NCI-H1092 (cell line): Measurements from ENCODE around the gene CARS1.
"Not testable (repeated sequence)": the region's sequence is repeated elsewhere in the genome, so short reads cannot be mapped to it uniquely, and the experiment has no call there.

Experiments used
- DNase-seq: peaks from one replicate; lab custom pipeline; 2025; lab: John Stamatoyannopoulos, UW

Gene CARS1

DNA sequence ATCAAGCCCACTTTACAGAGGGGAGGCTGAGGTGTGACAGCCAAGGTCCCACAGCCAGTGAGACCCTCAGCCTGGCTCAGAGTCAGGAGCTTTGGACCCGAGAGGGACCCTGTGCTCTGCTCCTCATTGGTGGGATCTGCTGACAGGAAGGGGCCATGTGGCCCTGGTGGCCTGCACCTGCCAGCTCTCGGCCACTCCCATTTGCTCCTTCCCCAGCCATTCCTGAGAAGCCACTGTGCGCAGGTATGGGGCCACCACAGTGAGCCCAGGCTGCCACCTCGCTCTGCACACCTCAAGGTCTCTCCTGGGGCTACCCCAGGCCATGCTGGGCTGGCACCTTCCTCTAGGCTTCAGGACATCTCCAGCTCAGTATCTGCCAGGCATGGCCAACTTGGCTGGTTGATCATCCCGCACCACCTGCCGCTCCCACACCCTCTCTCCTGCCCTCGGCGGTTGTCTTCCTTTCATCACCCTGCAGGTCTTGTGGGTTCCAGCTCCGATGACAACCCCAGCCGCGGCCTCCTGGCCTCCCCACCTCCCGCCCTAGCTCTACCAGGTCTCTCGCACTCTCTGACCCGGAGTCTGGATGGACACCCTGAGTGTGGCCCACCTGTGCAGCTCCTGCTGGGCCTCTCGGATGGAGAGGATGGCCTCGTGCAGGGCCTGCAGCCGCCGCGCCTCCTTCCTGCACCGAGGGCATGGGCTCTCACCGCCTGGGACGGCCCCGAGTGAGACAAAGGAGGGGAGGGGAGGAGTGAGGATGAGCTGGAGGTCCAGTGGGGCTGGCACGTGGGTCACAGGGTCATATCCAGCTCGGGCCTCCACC lies 32.2 kb upstream of the CARS1 start:
- DNase-seq, result no peak

GRCh38 chr11:3088806-3089205 lies 31.6 kb upstream of the CARS1 start:
- no peak for DNase-seq

GRCh38 chr11:3087821-3088800 lies 30.9 kb upstream of the CARS1 start:
- no peak for DNase-seq

- DNase-seq, result no peak
These were observed 30.1 kb upstream of the CARS1 start for GRCh38 chr11:3087373-3087772.

- DNase-seq, result no peak
These were observed 29.5 kb upstream of the CARS1 start for GRCh38 chr11:3086671-3087150.

DNA sequence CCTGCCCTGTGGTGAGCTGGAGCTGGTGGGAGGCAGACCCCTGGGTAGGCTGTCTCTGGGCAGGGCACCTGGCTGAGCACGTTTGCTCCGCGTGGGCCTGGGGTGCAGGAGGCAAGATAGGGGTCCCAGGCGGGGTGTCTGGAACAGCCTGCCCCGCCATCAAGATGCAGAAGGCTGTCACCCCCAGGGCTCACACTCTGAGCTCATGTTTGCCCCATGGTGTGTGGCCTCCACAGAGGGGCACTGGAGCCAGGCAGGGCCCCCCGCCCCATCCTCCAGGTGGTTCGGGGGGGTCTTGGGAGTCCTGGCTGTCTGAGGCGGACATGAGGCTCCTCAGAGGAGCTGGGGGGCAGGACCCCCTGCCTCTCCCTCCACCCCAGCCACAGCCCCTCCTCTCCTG lies 28.9 kb upstream of the CARS1 start:
- DNase-seq, result no peak

- no peak for DNase-seq
These were observed 27.8 kb upstream of the CARS1 start for GRCh38 chr11:3085052-3085451.

DNA sequence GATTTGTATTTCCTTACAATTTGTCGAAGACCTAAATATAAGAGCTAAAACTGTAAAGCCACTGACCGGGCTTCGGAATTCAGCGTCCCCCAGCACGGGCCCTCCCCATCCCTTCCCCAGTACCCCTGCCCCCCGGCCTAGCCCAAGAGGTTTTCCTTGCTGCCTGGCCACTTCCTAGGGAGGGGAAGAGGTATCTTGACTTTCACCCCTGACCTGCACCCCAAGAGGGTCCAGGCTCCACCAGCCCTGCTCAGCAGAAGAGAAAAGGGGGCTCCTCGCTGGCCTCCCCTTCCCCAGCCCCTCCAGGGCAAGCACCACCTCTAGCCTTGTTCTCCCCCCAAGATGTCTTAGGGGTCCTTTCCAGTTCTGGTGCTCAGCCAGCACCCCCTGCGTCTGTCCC lies 26.1 kb upstream of the CARS1 start:
- no peak for DNase-seq

DNA sequence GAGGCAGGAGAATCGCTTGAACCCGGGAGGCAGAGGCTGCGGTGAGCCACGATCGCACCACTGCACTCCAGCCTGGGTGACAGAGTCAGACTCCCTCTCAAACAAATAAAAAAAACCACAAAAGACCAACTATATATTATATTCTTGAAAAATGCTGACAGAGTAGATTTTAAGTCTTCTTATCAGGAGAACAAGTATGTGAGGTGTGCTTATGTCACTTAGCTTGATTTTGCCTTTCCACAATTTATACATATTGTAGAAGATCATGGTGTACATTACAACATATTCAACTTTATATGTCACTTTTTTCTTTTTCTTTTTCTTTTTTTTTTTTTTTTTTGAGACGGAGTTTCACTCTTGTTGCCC lies 24.1 kb upstream of the CARS1 start:
- DNase-seq, result no peak

DNA sequence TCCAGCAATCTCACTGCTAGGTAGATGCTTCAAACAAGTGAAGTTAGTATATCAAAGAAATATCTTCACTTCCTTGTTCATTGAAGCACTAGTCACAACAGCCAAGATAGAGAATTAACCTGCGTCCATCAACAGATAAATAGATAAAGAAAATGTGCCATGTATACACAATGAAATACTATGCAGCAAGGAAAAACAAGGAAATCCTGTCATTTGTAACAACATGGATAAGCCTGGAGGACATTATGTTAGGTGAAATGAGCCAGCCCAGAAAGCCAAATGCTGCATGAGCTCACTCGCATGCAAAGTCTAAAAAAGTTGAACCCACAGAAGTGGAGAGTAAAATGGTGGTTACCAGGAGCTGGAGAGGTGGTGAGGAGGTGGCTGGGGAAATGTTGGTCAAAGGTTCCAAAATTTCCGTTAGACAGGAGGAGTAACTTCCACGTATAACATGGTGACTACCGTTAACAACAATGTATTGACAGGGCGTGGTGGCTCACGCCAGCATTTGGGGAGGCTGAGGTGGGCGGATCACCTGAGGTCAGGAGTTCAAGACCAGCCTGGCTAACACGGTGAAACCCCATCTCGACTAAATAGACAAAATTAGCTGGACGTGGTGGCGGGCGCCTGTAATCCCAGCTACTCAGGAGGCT lies 23.6 kb upstream of the CARS1 start:
- no peak for DNase-seq

DNA sequence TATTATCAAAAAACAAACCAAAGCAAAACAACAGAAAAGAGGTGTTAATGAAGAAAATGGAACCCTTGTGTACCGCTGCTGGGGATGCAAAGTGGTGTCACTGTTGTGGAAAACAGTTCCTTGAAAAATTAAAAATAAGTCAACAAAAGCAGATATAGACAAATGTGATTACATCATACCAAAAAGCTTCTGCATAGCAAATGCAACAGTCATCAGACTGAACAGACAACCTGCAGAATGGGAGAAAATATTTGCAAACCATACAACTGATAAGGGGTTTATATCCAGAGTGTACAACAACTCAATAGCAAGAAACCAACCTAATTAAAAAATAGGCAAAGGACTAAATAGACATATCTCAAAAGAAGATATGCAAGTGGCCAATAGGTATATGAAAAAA lies 22.9 kb upstream of the CARS1 start:
- no peak for DNase-seq

- DNase-seq, result no peak
These were observed 20.7 kb upstream of the CARS1 start for GRCh38 chr11:3077846-3078440.

GRCh38 chr11:3077189-3077836 lies 20.1 kb upstream of the CARS1 start:
- no peak for DNase-seq

DNA sequence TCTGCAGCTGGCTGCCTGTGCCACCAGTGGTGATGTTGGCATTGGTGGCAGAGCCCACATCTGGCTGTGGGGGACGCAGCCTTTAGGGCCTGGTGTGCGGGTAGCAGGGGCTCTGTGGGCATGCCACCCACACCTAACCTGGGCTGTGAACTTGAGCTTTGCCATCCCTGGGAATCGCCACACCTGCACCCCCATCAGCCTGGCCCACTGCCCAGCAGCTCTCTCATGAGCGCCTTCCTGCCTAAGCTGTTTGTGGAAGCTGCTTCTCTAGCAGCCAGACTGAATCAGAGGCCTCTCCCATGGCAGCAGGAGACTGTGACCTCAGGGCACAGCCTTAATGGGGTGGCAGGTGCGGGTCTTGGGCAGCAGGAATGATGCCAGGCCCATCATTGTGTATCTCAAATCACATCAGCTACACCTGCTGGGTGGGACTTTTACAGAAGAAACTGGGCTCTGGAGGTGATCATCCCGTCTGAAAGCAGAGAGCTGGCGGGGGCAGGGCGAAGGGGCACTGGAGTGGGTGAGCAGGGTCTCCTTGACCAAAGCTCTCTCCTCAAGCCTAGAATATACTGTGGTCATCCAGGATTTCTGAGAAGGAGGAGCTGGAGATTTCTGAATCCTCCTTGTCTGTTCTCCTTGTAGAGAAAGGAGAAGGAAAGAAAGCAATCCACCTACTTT lies 17.8 kb upstream of the CARS1 start:
- peak; percentile 82 for DNase-seq

DNA sequence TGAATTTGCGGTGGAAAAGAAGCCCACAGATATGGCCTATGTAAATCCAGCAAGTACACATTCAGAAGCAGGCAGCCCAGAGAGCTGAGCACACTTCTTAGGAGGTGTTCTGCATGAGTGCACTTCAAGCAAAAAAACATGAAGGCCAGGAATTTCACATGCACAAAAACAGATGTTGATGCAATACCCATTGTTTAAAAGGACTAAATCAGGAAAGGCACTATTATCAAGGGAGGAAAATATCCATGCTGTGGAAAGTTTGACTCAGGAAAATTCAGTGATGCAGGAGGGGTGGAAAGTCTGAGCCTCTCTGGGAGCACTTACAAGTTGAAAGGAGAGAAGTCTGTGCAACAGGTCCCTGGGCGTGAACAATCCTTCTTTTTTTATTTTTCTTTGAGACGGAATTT lies 15.8 kb upstream of the CARS1 start:
- no peak for DNase-seq

DNA sequence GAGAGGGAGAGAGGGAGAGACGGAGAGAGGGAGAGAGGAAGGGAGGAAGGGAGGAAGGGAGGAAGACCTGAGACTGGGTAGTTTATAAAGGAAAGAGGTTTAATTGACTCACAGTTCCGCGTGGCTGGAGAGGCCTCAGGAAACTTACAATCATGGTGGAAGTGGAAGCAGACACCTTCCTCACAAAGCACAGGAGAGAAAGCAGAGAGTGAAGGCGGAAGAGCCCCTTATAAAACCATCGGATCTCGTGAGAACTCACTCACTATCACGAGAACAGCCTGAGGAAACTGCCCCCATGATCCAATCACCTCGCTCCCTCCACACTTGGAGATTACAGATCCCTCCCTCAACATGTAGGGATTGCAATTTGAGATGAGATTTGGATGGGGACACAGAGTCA lies 12.2 kb upstream of the CARS1 start:
- no peak for DNase-seq

DNA sequence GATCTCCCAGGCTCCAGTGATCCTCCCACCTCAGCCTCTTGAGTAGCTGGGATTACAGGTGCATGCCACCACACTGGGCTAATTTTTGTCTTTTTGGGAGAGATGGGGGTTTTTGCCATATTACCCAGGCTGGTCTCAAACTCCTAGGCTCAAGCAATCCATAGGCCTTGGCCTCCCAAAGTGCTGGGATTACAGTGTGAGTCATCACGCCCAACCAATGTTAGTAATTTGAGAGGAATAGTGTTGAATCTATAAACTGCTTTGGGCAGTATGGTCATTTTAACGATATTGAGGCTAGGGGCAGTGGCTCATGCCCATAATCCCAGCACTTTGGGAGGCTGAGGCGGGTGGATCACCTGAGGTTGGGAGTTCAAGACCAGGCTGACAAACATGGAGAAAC lies 9.1 kb upstream of the CARS1 start:
- not testable (repeated sequence) for DNase-seq

DNA sequence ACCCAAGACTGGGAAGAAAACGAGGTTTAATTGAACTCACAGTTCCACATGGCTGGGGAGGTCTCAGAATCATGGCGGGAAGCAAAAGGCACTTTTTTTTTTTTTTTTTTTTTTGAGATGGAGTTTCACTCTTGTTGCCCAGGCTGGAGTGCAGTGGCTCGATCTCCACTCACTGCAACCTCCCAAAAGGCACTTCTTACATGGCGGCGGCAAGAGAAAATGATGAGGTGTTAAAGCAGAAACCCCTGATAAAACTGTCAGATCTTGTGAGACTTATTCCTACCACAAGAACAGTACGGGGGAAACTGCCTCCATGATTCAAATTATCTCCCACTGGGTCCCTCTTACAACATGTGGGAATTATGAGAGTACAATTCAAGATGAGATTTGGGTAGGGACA lies 7.5 kb upstream of the CARS1 start:
- DNase-seq, result not testable (repeated sequence)

DNA sequence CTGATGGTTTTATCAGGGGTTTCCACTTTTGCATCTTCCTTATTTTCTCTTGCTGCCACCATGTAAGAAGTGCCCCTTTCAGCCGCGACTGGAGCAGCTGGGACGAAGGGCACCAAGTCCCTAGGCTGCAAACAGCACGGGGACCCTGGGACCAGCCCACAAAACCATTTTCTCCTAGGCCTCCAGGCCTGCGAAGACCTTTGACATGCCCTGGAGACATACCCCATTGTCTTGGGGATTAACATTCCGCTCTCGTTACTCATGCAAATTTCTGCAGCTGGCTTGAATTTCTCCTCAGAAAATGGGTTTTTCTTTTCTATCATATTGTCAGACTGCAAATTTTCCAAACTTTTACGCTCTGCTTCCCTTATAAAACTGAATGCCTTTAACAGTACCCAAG lies 6.7 kb upstream of the CARS1 start:
- DNase-seq, result not testable (repeated sequence)

DNA sequence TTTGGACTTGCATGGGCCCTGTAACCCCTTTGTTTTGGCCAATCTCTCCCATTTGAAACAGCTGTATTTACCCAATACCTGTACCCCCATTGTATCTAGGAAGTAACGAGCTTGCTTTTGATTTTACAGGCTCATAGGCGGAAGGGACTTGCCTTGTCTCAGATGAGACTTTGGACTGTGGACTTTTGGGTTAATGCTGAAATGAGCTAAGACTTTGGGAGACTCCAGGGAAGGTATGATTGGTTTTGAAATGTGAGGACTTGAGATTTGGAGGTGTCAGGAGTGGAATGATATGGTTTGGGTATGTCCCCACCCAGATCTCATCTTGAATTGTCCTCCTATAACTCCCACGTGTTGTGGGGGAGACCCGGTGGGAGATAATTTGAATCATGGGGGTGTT lies 6.2 kb upstream of the CARS1 start:
- DNase-seq, result not testable (repeated sequence)
